NT2/D1 (cell line): ENCODE results near the gene NBEAL2.

Experiments
- DNase-seq: peaks from one replicate; pipeline ENCODE4 v3.0.0-alpha.2; 2011; ENCODE audit warnings: low read depth, low spot score
- H3K27me3 ChIP-seq: 2 replicates; pipeline ENCODE4 v1.6.0; 2011; ENCODE audit warnings: mild to moderate bottlenecking; ENCODE audit not compliant: insufficient read length, insufficient read depth
- H3K36me3 ChIP-seq: 2 replicates; pipeline ENCODE4 v1.6.1; 2011; ENCODE audit warnings: mild to moderate bottlenecking, low read length, mixed read lengths; ENCODE audit not compliant: insufficient read depth, insufficient read length
- H3K4me1 ChIP-seq: 2 replicates; pipeline ENCODE4 v1.5.1; 2011; ENCODE audit not compliant: insufficient read depth, insufficient read length
- H3K4me3 ChIP-seq: 2 replicates; pipeline ENCODE4 v1.5.1; 2011; ENCODE audit warnings: low read depth; ENCODE audit not compliant: insufficient read length
- H3K9ac ChIP-seq: 2 replicates; pipeline ENCODE4 v1.6.0; 2011; ENCODE audit warnings: low read depth; ENCODE audit not compliant: insufficient read length
- H3K9me3 ChIP-seq: 2 replicates; pipeline ENCODE4 v1.5.1; 2011; ENCODE audit warnings: mild to moderate bottlenecking, low read length; ENCODE audit not compliant: insufficient read depth
- SUZ12 ChIP-seq: IDR thresholded peaks from 2 replicates; pipeline ENCODE4 v1.6.1; 2011; ENCODE audit not compliant: insufficient read length, insufficient read depth; ENCODE audit errors: extremely low read depth
- YY1 ChIP-seq: IDR thresholded peaks from 2 replicates; pipeline ENCODE4 v1.6.1; 2011; ENCODE audit not compliant: insufficient read length, insufficient read depth
- ZNF274 ChIP-seq: IDR thresholded peaks from 2 replicates; pipeline ENCODE4 v1.6.1; 2011; ENCODE audit warnings: mild to moderate bottlenecking, low read depth, low read length

NBEAL2 gene

DNA sequence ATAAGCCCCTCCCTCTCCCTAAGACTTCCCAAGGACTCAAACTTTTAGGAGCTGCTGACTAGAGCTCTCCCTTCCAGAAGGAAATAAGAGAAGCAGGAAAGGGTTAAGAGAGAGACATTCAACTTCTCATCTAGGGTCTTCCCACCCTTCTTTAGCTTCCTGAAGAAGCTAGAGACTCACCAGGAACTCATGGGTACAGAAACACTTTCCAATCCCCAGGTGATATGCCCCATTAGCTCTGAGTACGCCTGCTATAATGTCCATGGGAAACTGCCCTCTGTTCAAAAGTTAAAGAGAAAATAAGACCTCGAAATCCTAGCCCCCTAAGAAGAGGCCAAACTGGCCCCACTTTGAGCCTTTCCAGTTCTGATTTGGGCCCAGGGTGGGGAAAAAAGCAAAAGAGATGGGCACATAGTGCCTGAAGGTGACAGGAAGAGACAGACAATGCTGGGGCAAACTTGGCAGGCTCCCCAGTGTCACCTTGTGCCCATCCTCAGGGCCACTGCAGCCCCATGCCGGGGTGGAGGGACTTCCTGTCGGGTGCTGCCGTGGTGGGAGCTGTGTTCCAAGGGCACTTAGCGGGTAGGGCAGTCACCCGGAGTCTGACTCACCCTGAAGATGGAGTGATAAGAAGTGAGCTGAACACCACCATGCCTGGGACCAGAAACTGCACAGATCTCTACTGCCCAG lies 32.5 kb upstream of the NBEAL2 start:
- TF ChIP-seq ZNF274, result no peak
- no peak for TF ChIP-seq SUZ12
- no peak for TF ChIP-seq YY1
- Histone ChIP-seq H3K9me3 (no peaks in the 10 kb centered on the region), H3K4me1 (peaks cover 32% of the 10 kb centered on the region), H3K9ac (no peak overlapping the region), H3K27me3 (no peaks in the 10 kb centered on the region), H3K4me3 (no peak overlapping the region), H3K36me3 (peaks cover 44% of the 10 kb centered on the region)
- no peak for DNase-seq

DNA sequence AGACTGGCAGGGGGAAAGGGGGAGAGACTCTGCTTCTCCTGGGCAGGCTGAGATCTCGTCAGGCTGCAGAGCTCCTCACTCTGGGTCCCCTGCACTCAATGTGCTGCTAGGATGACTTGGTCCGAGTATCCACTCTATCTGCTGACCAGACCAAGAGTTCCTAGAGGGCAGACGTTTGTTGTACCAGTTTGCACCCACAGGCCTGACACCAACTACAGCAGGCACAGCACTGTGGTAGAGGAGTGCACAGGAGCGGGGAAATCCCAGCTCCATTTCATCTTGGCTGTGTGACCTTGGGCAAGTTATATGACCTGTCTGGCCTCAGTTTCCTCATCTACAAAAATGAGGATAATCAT lies 31.9 kb upstream of the NBEAL2 start:
- DNase-seq, result no peak
- no peak overlapping the region for H3K4me3 ChIP-seq
- H3K9me3 ChIP-seq, result no peaks in the 10 kb centered on the region
- peaks cover 32% of the 10 kb centered on the region for H3K4me1 ChIP-seq
- no peak for TF ChIP-seq SUZ12
- no peak for TF ChIP-seq ZNF274
- no peak for TF ChIP-seq YY1
- no peaks in the 10 kb centered on the region for H3K27me3 ChIP-seq
- H3K36me3 ChIP-seq, result peaks cover 41% of the 10 kb centered on the region
- H3K9ac ChIP-seq, result no peak overlapping the region

DNA sequence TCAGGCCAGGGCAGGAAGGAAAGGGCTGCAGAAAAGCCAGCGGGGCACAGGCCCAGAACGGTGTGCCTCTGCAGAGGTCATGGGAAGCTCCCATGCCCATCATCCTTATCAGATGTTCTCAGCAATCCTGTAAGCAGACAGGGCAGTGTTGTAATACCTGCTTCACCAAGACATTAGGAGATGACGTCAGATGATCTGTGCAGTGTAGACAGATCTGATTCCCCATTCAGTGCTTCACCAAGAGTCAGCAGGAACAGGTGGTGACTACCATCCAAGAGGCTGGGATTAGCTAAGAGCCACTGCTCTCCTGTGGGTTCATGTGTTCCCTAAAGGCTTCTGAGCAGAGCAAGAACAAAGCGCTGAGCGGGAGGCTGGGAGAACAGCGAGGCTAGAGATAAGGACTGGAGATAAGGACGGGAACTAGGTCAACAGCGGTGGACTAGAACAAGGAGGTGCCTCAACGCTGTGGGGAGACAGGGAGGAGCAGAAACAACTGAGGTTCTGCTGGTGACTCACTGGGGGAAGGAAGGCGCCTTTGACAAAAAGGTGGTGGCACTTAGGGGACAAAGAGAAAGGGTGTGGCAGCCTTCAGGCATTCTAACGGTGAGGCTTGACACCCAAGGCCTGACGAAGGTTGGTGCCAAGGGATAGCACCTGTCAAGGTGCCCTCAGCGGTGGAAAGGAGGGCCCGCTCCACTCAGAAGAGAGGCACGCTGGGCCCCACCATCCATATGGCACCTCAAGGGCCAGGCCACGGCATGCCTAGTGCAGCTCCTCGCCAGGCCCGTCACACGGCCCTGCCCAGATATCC lies 31.3 kb upstream of the NBEAL2 start:
- TF ChIP-seq YY1, result no peak
- no peak for TF ChIP-seq SUZ12
- no peak for TF ChIP-seq ZNF274
- Histone ChIP-seq H3K27me3 (no peaks in the 10 kb centered on the region), H3K4me3 (no peak overlapping the region), H3K9ac (no peak overlapping the region), H3K9me3 (no peaks in the 10 kb centered on the region), H3K4me1 (peaks cover 30% of the 10 kb centered on the region), H3K36me3 (peaks cover 36% of the 10 kb centered on the region)
- DNase-seq, result no peak

DNA sequence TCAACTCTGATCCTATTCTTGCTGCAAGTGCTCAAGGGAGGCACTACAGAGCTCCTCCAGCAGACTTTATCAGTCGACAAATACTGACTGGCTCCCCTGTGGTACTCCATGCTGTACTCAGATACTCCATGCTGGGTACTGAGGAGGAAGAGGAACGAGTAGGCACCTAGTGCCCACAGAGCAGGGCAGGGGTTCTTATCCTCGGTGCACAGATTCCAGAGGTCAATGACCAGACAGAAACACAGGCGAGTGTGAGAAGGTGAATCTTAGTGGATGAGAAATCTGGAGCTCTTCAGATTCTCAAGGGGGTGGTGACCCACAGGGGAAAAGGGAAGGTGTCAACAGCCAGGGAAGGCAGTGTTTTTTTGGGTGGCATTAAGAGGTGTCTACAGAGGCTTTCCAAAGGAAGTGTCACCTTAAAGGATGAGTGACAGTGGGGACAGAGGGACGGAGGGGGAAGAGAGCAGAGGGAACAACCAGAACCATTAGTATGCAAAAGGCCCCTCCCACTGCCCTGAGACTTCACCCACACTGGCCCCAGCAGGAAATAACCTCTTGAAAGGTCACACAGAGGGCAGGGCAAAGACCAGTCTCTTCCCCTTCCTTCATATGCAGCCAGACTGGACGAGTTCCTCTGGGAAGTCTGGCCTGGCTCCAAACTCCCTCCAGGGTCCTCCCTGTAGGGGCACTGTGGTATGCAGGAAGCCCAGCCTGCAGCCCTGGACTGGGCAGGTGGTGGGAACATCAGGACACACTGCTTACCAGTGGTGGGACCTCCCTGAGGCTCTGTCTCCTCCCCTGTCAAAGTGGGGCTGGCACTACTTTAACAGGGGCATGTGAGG lies 30.4 kb upstream of the NBEAL2 start:
- H3K4me1 ChIP-seq, result peaks cover 32% of the 10 kb centered on the region
- H3K9ac ChIP-seq, result no peak overlapping the region
- H3K4me3 ChIP-seq, result no peak overlapping the region
- no peaks in the 10 kb centered on the region for H3K27me3 ChIP-seq
- peaks cover 39% of the 10 kb centered on the region for H3K36me3 ChIP-seq
- TF ChIP-seq ZNF274 (no peak), YY1 (no peak), SUZ12 (no peak)
- DNase-seq, result no peak
- H3K9me3 ChIP-seq, result no peaks in the 10 kb centered on the region

DNA sequence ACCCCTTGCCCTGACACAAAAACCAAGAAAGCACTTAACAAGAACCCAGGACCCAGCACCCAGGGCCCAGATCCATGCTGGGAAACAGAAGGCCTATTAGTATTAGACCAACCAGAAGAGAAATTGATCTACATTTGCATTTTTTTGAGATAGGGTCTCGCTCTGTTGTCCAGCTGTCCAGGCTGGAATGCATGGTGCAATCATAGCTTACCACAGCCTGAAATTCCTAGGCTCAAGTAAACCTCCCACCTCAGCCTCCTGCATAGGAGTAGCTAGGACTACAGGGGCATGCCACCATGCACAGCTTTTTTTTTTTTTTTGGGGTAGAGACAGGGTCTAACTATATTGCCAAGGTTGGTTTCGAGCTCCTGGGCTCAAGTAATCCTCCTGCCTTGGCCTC lies 29.3 kb upstream of the NBEAL2 start:
- Histone ChIP-seq H3K27me3 (no peaks in the 10 kb centered on the region), H3K4me3 (no peak overlapping the region), H3K4me1 (peaks cover 28% of the 10 kb centered on the region), H3K9ac (no peak overlapping the region), H3K36me3 (peaks cover 41% of the 10 kb centered on the region), H3K9me3 (no peaks in the 10 kb centered on the region)
- TF ChIP-seq YY1 (no peak), SUZ12 (no peak), ZNF274 (no peak)
- DNase-seq, result no peak

DNA sequence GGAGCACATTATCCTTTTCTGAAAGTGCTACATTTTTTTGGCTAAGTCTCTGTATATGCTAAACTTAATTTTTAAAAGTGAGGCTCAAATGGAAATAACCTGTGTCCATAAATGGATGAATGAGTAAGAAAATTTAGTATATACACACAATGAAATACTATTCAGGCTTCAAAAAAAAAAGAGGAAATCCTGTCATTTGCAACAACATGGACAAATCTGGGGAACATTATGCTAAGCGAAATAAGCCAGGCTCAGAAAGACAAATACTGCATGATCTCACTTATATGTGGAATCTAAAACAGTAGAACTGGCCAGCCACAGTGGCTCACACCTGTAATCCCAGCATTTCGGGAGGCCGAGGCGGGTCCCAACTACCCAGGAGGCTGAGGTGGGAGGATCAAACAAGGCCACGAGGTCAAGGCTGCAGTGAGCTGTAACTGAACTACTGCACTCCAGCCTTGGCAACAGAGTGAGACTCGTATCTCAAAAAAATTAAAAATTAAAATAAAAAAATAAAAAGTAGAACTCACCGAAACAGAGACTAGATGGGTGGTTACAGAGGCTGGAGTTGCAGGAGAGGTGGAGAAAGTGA lies 28.7 kb upstream of the NBEAL2 start:
- Histone ChIP-seq H3K9me3 (no peaks in the 10 kb centered on the region), H3K36me3 (peaks cover 44% of the 10 kb centered on the region), H3K4me3 (no peak overlapping the region), H3K4me1 (peaks cover 29% of the 10 kb centered on the region), H3K9ac (no peak overlapping the region), H3K27me3 (no peaks in the 10 kb centered on the region)
- DNase-seq, result no peak
- TF ChIP-seq SUZ12, result no peak
- no peak for TF ChIP-seq YY1
- TF ChIP-seq ZNF274, result no peak
